SK-N-SH (cell line): Measurements from ENCODE around the gene SLC37A1. TPM values are rescaled to one million over a fixed set of nuclear protein-coding genes. Genes with fewer than 3 reads are reported as not detected.

Experiments used
- CTCF ChIA-PET: fragments of 300-600, 350-600 bp; formaldehyde crosslinking; extraction: SDS; loops from one replicate; lab custom pipeline; 2021; lab: Yijun Ruan, JAX
- POLR2A ChIA-PET: fragments of 350-600 bp; sonication (Branson Sonifier 250); formaldehyde crosslinking; extraction: SDS; loops from one replicate; lab custom pipeline; 2020; ENCODE audit warnings: antibody characterized with exemption, inconsistent platforms; lab: Yijun Ruan, JAX
- DNase-seq: peaks from one replicate; pipeline ENCODE4 v3.0.0; 2012
- H2AFZ ChIP-seq: fragments of 200-600 bp; sonication (generic); 2 replicates; pipeline ENCODE4 v1.8.1; 2016; ENCODE audit warnings: antibody characterized with exemption, mild to moderate bottlenecking, low read depth
- H3F3A ChIP-seq: fragments of 200-600 bp; sonication (generic); replicated peaks from 2 replicates; pipeline ENCODE3; 2016; ENCODE audit warnings: antibody characterized with exemption, mild to moderate bottlenecking; ENCODE audit not compliant: insufficient read depth
- H3K27ac ChIP-seq, 2 experiments: fragments of 200-500 bp in 1 of 2; fragments of 200-600 bp in 1 of 2; sonication (Bioruptor generic) in 1 of 2; sonication (generic), shearing (Covaris generic) in 1 of 2; 2 replicates each; pipeline versions ENCODE4 v1.5.1 to v1.6.1; 2014 to 2016; ENCODE audit warnings: low read depth in 2 of 2, inconsistent platforms in 1 of 2, low read length in 1 of 2, mild to moderate bottlenecking in 1 of 2, mixed read lengths in 1 of 2
- H3K27me3 ChIP-seq: fragments of 200-600 bp; sonication (generic), shearing (Covaris generic); 2 replicates; pipeline ENCODE4 v1.6.1; 2016; ENCODE audit warnings: mixed run types; ENCODE audit not compliant: insufficient read depth
- H3K36me3 ChIP-seq, 2 experiments: fragments of 200-500 bp in 1 of 2; fragments of 200-600 bp in 1 of 2; sonication (Bioruptor generic) in 1 of 2; sonication (generic) in 1 of 2; replicated peaks in 1 of 2; 2 replicates each; pipeline versions ENCODE3 to v1.5.1; 2014 to 2016; ENCODE audit warnings: low read length in 1 of 2, mild to moderate bottlenecking in 1 of 2; ENCODE audit not compliant: insufficient read depth in 2 of 2, control insufficient read depth in 1 of 2
- H3K4me1 ChIP-seq, 2 experiments: fragments of 200-500 bp in 1 of 2; fragments of 200-600 bp in 1 of 2; sonication (Bioruptor generic) in 1 of 2; sonication (generic), shearing (Covaris generic) in 1 of 2; 2 replicates each; pipeline versions ENCODE4 v1.5.1 to v1.6.1; 2014 to 2016; ENCODE audit warnings: low read depth in 1 of 2, low read length in 1 of 2, mixed run types in 1 of 2; ENCODE audit not compliant: insufficient read depth in 2 of 2, control insufficient read depth in 1 of 2
- H3K4me2 ChIP-seq: fragments of 200-600 bp; sonication (generic), shearing (Covaris generic); 2 replicates; pipeline ENCODE4 v1.6.1; 2017; ENCODE audit warnings: mixed run types
- H3K4me3 ChIP-seq, 2 experiments: fragments of 200-500 bp in 1 of 2; fragments of 200-600 bp in 1 of 2; sonication (Bioruptor generic) in 1 of 2; sonication (generic), shearing (Covaris generic) in 1 of 2; 2 replicates each; pipeline versions ENCODE4 v1.5.1 to v1.8.1; 2014 to 2016; ENCODE audit warnings: low read depth in 2 of 2, inconsistent platforms in 1 of 2, low read length in 1 of 2, mild to moderate bottlenecking in 1 of 2, mixed read lengths in 1 of 2, moderate library complexity in 1 of 2
- H3K79me2 ChIP-seq: fragments of 200-600 bp; sonication (generic); 2 replicates; pipeline ENCODE4 v1.8.1; 2017; ENCODE audit warnings: mild to moderate bottlenecking; ENCODE audit not compliant: insufficient read depth
- H3K9ac ChIP-seq: fragments of 200-600 bp; sonication (generic); 2 replicates; pipeline ENCODE4 v1.6.1; 2017; ENCODE audit warnings: mixed run types
- H3K9me2 ChIP-seq: fragments of 200-600 bp; sonication (generic); 2 replicates; pipeline ENCODE4 v1.6.1; 2017; ENCODE audit warnings: mixed run types
- H3K9me3 ChIP-seq: fragments of 200-600 bp; sonication (generic); 2 replicates; pipeline ENCODE4 v1.6.1; 2017; ENCODE audit warnings: mixed run types, mild to moderate bottlenecking, moderate library complexity
- H4K20me1 ChIP-seq: fragments of 200-600 bp; sonication (generic); 2 replicates; pipeline ENCODE4 v1.6.1; 2017; ENCODE audit warnings: mild to moderate bottlenecking, mixed run types; ENCODE audit not compliant: insufficient read depth
- EP300 ChIP-seq, 2 experiments: IDR thresholded peaks; 2 replicates each; pipeline versions ENCODE4 v1.4.0 to v1.6.1; 2012; ENCODE audit warnings: borderline replicate concordance in 1 of 2, low read depth in 1 of 2, low read length in 1 of 2
- GATA2 ChIP-seq: sonication (generic); formaldehyde crosslinking; IDR thresholded peaks from 2 replicates; pipeline ENCODE4 v1.5.0; 2020; ENCODE audit warnings: mild to moderate bottlenecking, missing genetic modification reagents
- MEF2A ChIP-seq: IDR thresholded peaks from 2 replicates; pipeline ENCODE4 v1.4.0; 2012; ENCODE audit warnings: low read depth, borderline replicate concordance
- MXI1 ChIP-seq: IDR thresholded peaks from 2 replicates; pipeline ENCODE4 v1.6.1; 2012; ENCODE audit warnings: mild to moderate bottlenecking, low read depth, low read length, improper control_type of control experiment
- NRF1 ChIP-seq: IDR thresholded peaks from 2 replicates; pipeline ENCODE4 v1.6.1; 2012; ENCODE audit warnings: low read depth, mild to moderate bottlenecking, low read length
- RAD21 ChIP-seq: IDR thresholded peaks from 2 replicates; pipeline ENCODE4 v1.6.1; 2012; ENCODE audit warnings: mild to moderate bottlenecking, low read length
- YY1 ChIP-seq: IDR thresholded peaks from 2 replicates; pipeline ENCODE4 v1.4.0; 2012; ENCODE audit warnings: low read depth, mild to moderate bottlenecking
- WGBS: methylation state at CpG from one replicate; pipeline ENCODE4 v1.1.6; 2017; ENCODE audit warnings: low lambda C conversion rate; 5-methylcytosine and 5-hydroxymethylcytosine counted together
- polyA plus RNA-seq, 3 experiments: library from polyadenylated mRNA; depleted of rRNA; stranded (reverse); fragments of >200 nt; gene quantifications; 2 replicates each; pipeline ENCODE4 v1.2.3, GENCODE V29; 2012
- TF ChIP-seq, protein P1 (sequence below): IDR thresholded peaks from 2 replicates; pipeline ENCODE4 v1.6.1; 2012; ENCODE audit warnings: mild to moderate bottlenecking, low read depth, low read length, moderate library complexity
- TF ChIP-seq, protein P2 (sequence below): IDR thresholded peaks from 2 replicates; pipeline ENCODE4 v1.4.0; 2012; ENCODE audit warnings: low read depth, borderline replicate concordance
- TF ChIP-seq, protein P3 (sequence below): fragments of 150-350 bp; IDR thresholded peaks from 2 replicates; pipeline ENCODE4 v1.6.1; 2017; ENCODE audit warnings: antibody characterized with exemption, low read length, low read depth, borderline replicate concordance
- TF ChIP-seq, protein P4 (sequence below): IDR thresholded peaks from 2 replicates; pipeline ENCODE4; 2012

Gene SLC37A1
- polyA plus RNA-seq, 1 of the 3 experiments (the other 2 are of a cell fraction) = 2.8 TPM

DNA sequence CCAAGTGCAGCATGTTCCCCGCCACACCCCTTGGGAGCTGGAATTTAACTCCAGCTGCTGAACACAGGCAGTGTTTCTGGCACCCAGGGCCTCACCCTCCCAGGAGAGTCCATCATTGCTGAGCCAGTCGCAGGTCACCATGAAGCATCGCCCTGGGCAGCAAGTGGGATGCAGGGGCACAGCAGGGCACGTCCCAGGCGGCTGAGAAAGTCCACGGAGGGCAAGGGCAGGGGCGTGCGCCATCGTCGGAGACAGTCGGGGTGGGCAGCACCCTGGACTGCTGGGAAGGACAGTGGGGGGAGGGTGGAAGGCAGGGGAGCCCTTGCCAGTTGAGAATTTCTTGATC is 70.6 kb downstream of the SLC37A1 start (continued):
- TF ChIP-seq, protein P1, sequence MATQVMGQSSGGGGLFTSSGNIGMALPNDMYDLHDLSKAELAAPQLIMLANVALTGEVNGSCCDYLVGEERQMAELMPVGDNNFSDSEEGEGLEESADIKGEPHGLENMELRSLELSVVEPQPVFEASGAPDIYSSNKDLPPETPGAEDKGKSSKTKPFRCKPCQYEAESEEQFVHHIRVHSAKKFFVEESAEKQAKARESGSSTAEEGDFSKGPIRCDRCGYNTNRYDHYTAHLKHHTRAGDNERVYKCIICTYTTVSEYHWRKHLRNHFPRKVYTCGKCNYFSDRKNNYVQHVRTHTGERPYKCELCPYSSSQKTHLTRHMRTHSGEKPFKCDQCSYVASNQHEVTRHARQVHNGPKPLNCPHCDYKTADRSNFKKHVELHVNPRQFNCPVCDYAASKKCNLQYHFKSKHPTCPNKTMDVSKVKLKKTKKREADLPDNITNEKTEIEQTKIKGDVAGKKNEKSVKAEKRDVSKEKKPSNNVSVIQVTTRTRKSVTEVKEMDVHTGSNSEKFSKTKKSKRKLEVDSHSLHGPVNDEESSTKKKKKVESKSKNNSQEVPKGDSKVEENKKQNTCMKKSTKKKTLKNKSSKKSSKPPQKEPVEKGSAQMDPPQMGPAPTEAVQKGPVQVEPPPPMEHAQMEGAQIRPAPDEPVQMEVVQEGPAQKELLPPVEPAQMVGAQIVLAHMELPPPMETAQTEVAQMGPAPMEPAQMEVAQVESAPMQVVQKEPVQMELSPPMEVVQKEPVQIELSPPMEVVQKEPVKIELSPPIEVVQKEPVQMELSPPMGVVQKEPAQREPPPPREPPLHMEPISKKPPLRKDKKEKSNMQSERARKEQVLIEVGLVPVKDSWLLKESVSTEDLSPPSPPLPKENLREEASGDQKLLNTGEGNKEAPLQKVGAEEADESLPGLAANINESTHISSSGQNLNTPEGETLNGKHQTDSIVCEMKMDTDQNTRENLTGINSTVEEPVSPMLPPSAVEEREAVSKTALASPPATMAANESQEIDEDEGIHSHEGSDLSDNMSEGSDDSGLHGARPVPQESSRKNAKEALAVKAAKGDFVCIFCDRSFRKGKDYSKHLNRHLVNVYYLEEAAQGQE = no peak
- TF ChIP-seq EP300 (IDR thresholded peaks at IDR 0.05; ENCODE audit: borderline replicate concordance in 1 of 2, low read depth in 1 of 2, low read length in 1 of 2) = no peak

DNA sequence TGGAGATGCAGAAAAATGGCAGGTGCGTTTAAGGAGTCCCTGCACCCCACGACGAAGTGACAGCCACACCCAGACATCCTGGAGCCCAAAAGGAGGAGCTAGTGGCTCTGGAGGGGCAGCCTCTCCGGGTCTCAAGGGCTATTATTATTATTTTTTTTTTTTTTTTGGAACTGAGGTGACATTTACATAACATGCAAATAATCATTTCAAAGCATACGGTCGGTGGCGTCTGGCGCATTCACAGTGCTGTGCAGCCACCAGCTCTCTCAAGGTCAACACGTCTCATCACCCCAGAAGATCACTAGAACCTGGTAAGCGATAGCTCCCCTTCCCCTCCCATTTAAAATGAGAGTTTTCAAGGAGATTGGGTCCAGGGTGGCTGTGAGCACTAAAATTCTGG is 72.2 kb downstream of the SLC37A1 start:
- DNase-seq = no peak
- no peak overlapping the region for H3K4me2 ChIP-seq
- no peaks in the 10 kb centered on the region for H3K9me3 ChIP-seq
- no peaks in the 10 kb centered on the region for H3F3A ChIP-seq
- H3K27ac ChIP-seq = no peak overlapping the region
- TF ChIP-seq YY1 (no peak), MXI1 (no peak)
- WGBS = 54% methylated on average over 10 of the region's 10 CpGs
- no peaks in the 10 kb centered on the region for H3K79me2 ChIP-seq
- ChIA-PET CTCF (no interaction called here), POLR2A (no interaction called here)
- H3K27me3 ChIP-seq = no peaks in the 10 kb centered on the region
- no peaks in the 10 kb centered on the region for H3K9me2 ChIP-seq
- H4K20me1 ChIP-seq = no peaks in the 10 kb centered on the region
- H3K36me3 ChIP-seq = no peaks in the 10 kb centered on the region
- H3K4me1 ChIP-seq = no peaks in the 10 kb centered on the region
- H3K9ac ChIP-seq = no peak overlapping the region
- H3K4me3 ChIP-seq = no peak overlapping the region
- no peak overlapping the region for H2AFZ ChIP-seq

DNA sequence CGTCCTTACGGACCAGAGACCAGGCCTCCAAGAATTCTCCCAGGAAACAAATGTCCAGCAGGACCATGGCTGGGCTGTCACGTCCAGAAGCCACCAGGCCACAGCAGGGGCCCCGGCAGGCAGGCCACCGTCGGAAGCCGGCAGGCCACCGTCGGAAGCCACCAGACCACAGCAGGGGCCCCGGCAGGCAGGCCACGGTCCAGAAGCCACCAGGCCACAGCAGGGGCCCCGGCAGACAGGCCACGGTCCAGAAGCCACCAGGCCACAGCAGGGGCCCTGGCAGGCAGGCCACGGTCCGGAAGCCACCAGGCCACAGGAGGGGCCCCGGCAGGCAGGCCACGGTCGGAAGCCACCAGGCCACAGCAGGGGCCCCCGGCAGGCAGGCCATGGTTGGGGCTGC is 72.8 kb downstream of the SLC37A1 start:
- Histone ChIP-seq H3K79me2 (no peaks in the 10 kb centered on the region), H3K36me3 (no peaks in the 10 kb centered on the region), H3K9me3 (no peaks in the 10 kb centered on the region), H3K27me3 (no peaks in the 10 kb centered on the region), H3K27ac (no peak overlapping the region), H2AFZ (no peak overlapping the region), H4K20me1 (no peaks in the 10 kb centered on the region), H3K4me3 (no peak overlapping the region), H3F3A (no peaks in the 10 kb centered on the region), H3K4me2 (no peak overlapping the region), H3K9ac (no peak overlapping the region), H3K9me2 (no peaks in the 10 kb centered on the region), H3K4me1 (no peaks in the 10 kb centered on the region)
- DNase-seq = no peak
- WGBS = 62% methylated on average over 10 of the region's 19 CpGs
- TF ChIP-seq NRF1 = no peak
- TF ChIP-seq MEF2A = no peak
- TF ChIP-seq EP300 (IDR thresholded peaks at IDR 0.05; ENCODE audit: borderline replicate concordance in 1 of 2, low read depth in 1 of 2, low read length in 1 of 2) = no peak
- no peak for TF ChIP-seq RAD21
- TF ChIP-seq, protein P2, sequence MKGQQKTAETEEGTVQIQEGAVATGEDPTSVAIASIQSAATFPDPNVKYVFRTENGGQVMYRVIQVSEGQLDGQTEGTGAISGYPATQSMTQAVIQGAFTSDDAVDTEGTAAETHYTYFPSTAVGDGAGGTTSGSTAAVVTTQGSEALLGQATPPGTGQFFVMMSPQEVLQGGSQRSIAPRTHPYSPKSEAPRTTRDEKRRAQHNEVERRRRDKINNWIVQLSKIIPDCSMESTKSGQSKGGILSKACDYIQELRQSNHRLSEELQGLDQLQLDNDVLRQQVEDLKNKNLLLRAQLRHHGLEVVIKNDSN = no peak
- TF ChIP-seq, protein P3, sequence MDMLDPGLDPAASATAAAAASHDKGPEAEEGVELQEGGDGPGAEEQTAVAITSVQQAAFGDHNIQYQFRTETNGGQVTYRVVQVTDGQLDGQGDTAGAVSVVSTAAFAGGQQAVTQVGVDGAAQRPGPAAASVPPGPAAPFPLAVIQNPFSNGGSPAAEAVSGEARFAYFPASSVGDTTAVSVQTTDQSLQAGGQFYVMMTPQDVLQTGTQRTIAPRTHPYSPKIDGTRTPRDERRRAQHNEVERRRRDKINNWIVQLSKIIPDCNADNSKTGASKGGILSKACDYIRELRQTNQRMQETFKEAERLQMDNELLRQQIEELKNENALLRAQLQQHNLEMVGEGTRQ = no peak
- TF ChIP-seq, protein P4, sequence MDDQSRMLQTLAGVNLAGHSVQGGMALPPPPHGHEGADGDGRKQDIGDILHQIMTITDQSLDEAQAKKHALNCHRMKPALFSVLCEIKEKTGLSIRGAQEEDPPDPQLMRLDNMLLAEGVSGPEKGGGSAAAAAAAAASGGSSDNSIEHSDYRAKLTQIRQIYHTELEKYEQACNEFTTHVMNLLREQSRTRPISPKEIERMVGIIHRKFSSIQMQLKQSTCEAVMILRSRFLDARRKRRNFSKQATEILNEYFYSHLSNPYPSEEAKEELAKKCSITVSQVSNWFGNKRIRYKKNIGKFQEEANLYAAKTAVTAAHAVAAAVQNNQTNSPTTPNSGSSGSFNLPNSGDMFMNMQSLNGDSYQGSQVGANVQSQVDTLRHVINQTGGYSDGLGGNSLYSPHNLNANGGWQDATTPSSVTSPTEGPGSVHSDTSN = no peak
- no peak for TF ChIP-seq GATA2 (CRISPR knock-in tag)
- POLR2A ChIA-PET = no interaction called here
- CTCF ChIA-PET = interaction anchor here (0.6 kb wide), 1 partner anchor 72 kb away, joined by 3 read pairs; no protein-coding TSS in a partner anchor
